AG09319 (cell line): ENCODE data around the gene SPRYD3.
"Not testable (repeated sequence)": the region's sequence is repeated elsewhere in the genome, so short reads cannot be mapped to it uniquely, and the experiment has no call there.

Experiments used
- DNase-seq: peaks from one replicate; pipeline ENCODE4 v3.0.0-alpha.2; 2010; ENCODE audit warnings: low read depth; ENCODE audit errors: extremely low read depth
- TF ChIP-seq, protein P1 (sequence below): IDR thresholded peaks from 2 replicates; pipeline ENCODE4 v1.5.1; 2011; ENCODE audit warnings: low read depth, mild to moderate bottlenecking, inconsistent platforms, low read length, moderate library complexity

Gene SPRYD3

GRCh38 chr12:53031616-53032015 lies 47.6 kb downstream of the SPRYD3 start:
- TF ChIP-seq, protein P1, sequence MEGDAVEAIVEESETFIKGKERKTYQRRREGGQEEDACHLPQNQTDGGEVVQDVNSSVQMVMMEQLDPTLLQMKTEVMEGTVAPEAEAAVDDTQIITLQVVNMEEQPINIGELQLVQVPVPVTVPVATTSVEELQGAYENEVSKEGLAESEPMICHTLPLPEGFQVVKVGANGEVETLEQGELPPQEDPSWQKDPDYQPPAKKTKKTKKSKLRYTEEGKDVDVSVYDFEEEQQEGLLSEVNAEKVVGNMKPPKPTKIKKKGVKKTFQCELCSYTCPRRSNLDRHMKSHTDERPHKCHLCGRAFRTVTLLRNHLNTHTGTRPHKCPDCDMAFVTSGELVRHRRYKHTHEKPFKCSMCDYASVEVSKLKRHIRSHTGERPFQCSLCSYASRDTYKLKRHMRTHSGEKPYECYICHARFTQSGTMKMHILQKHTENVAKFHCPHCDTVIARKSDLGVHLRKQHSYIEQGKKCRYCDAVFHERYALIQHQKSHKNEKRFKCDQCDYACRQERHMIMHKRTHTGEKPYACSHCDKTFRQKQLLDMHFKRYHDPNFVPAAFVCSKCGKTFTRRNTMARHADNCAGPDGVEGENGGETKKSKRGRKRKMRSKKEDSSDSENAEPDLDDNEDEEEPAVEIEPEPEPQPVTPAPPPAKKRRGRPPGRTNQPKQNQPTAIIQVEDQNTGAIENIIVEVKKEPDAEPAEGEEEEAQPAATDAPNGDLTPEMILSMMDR, result no peak
- no peak for DNase-seq

DNA sequence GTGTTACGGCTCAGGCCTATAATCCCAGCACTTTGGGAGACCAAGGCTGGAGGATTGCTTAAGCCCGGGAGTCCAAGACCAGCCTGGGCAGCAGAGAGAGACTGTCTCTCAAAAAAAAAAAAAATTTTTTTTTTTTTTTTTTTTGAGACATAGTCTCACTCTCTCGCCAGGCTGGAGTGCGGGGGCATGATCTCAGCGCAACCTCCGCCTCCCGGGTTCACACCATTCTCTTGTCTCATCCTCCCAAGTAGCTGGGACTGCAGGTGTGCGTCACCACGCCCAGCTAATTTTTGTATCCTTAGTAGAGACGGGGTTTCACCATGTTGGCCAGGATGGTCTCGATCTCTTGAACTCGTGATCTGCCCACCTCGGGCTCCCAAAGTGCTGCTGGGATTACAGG lies 52.2 kb downstream of the SPRYD3 start:
- not testable (repeated sequence) for DNase-seq

DNA sequence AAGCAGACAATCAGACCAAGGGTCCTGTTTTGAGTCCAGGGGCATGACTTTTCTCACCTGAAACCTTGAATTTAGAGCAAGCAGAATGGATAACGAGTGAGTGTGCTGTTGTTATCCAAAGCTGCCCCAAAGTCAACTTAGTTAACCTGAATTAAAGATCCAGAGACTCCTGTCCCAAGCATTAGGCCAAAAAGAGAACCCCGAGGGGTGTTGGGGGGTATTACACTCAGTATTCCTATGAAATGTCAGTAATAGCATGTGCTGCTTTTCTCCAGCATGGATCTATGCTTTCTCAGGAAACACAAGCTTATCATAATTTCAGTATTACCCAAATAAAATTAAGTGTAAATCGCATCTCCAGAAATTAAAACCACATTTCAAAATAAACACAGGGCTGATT lies 53.9 kb downstream of the SPRYD3 start:
- no peak for DNase-seq
- TF ChIP-seq, protein P1, result no peak

- TF ChIP-seq, protein P1, result no peak
These were observed 64.5 kb downstream of the SPRYD3 start for GRCh38 chr12:53014709-53015108.

More at GRCh38 chr12:53014709-53015108, 64.5 kb downstream of the SPRYD3 start:
- DNase-seq, result no peak
